ENCODE measurements around the gene ARHGAP28. TPM values are rescaled to one million over a fixed set of nuclear protein-coding genes. Genes with fewer than 3 reads are reported as not detected.

Gene ARHGAP28
- total RNA-seq, 1 donor from 2014 or later, result 117 TPM

DNA sequence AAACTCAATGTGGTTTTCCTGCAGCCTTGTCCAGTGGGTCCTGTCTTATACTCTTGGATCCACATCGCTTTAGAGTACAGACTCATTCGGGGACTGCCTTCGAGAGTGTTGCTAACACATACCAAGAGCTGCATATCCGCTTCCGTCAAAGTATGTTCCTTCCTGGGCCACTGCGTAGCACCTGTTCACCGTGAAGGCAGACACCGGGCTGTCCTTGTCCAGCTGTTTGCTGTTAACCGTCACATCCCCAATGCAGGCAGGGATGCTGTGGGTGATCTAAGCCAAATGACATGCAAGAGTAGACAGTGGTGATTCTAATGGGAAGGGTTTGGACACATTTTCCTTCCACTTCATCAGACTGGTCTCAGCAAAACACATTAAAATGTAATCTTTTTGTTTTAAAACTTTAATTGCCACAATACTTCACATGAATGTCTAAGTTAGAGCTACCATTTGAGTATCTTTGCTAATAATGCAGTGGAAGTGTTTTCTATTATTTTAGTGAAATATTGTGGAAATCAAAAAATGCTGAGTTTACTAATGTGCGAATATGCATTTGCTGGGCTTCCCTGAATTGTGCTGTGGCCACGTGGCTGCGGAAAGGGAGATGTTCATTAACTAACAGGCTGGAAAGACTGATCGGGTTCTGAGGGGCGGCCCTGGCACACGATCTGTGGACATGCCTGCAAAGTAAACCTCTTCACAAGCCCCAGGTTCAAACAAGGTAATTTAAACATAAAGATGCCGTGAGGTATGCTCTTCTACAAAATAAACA, 219.0 kb downstream of the ARHGAP28 start:
- Mint-ChIP-seq H3K27ac (peak overlapping the region; percentile 42), H3K36me3 (ENCODE audit: insufficient read depth) (peaks cover 62% of the 10 kb centered on the region), H3K4me3 (ENCODE audit: low read depth) (no peak overlapping the region), H3K27me3 (no peaks in the 10 kb centered on the region), H3K4me1 (ENCODE audit: low read depth) (peaks cover 20% of the 10 kb centered on the region), H3K9me3 (ENCODE audit: low read depth) (no peaks in the 10 kb centered on the region)
- DNase-seq (ENCODE audit: low spot score, unreplicated experiment), result no peak
- TF ChIP-seq, protein P1, sequence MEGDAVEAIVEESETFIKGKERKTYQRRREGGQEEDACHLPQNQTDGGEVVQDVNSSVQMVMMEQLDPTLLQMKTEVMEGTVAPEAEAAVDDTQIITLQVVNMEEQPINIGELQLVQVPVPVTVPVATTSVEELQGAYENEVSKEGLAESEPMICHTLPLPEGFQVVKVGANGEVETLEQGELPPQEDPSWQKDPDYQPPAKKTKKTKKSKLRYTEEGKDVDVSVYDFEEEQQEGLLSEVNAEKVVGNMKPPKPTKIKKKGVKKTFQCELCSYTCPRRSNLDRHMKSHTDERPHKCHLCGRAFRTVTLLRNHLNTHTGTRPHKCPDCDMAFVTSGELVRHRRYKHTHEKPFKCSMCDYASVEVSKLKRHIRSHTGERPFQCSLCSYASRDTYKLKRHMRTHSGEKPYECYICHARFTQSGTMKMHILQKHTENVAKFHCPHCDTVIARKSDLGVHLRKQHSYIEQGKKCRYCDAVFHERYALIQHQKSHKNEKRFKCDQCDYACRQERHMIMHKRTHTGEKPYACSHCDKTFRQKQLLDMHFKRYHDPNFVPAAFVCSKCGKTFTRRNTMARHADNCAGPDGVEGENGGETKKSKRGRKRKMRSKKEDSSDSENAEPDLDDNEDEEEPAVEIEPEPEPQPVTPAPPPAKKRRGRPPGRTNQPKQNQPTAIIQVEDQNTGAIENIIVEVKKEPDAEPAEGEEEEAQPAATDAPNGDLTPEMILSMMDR (IDR thresholded peaks at IDR 0.05; ENCODE audit: unreplicated experiment), result no peak

DNA sequence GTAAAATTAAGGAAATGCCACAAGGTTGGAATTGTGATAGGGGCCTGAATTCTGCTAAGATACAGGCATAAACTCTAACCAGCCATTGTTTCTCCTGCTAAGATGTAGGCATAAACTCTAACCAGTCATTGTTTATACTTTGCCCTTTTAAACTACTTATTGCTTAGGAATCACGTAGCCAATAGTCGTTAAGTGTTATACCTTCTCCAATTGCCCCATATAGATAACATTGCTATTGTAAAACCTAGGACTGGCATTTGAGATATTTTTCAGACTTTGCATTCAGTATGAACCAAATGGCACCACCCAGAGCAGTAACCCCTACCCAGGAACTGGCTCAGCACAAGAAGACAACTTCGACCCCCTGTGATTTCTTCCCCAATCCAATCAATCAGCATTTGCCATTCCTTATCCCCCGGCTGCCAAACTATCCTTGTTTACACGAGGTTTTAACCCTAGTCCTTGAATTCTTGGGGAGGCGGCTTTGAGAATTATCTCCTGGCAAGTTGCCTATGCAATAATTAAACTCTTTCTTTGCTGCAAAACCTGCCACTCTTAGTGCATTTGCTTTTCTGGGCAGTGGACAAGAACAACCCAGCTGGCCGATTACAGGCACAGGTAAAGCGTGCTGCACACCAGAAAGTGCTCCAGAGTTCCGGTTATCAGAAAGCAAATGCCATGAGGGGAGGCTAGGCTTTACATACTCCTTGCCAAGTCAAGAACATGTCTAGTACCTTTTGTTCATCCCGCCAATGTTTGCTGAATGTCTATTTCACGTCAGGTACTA, 220.5 kb downstream of the ARHGAP28 start:
- H3K27ac Mint-ChIP-seq, result peak overlapping the region; percentile 75
- no peak for DNase-seq (ENCODE audit: low spot score, unreplicated experiment)
- H3K4me1 Mint-ChIP-seq (ENCODE audit: low read depth), result peaks cover 20% of the 10 kb centered on the region
- no peaks in the 10 kb centered on the region for H3K27me3 Mint-ChIP-seq
- H3K9me3 Mint-ChIP-seq (ENCODE audit: low read depth), result no peaks in the 10 kb centered on the region
- no peak overlapping the region for H3K4me3 Mint-ChIP-seq (ENCODE audit: low read depth)
- peaks cover 70% of the 10 kb centered on the region for H3K36me3 Mint-ChIP-seq (ENCODE audit: insufficient read depth)
- TF ChIP-seq, protein P1 (IDR thresholded peaks at IDR 0.05; ENCODE audit: unreplicated experiment), result no peak

DNA sequence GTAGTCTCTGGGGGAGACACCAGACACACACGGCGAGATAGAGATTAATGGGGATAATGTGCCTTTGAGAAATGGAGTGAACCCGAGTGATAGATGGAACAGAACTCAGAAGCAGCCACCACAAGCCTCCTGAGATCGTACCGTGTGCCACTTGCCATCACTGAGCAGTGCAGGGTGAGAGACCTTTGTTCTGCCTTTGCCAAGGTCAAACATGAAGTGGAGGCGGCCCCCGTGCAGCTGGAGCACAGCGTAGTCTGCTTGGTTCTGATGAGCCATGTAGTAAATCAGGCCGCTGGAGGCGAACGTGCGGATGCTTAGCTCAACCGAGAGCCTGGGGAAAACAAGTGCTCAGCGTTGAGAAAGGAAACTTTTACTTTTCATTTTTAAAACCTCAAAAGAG, 221.1 kb downstream of the ARHGAP28 start:
- H3K4me3 Mint-ChIP-seq (ENCODE audit: low read depth), result no peak overlapping the region
- H3K9me3 Mint-ChIP-seq (ENCODE audit: low read depth), result no peaks in the 10 kb centered on the region

DNA sequence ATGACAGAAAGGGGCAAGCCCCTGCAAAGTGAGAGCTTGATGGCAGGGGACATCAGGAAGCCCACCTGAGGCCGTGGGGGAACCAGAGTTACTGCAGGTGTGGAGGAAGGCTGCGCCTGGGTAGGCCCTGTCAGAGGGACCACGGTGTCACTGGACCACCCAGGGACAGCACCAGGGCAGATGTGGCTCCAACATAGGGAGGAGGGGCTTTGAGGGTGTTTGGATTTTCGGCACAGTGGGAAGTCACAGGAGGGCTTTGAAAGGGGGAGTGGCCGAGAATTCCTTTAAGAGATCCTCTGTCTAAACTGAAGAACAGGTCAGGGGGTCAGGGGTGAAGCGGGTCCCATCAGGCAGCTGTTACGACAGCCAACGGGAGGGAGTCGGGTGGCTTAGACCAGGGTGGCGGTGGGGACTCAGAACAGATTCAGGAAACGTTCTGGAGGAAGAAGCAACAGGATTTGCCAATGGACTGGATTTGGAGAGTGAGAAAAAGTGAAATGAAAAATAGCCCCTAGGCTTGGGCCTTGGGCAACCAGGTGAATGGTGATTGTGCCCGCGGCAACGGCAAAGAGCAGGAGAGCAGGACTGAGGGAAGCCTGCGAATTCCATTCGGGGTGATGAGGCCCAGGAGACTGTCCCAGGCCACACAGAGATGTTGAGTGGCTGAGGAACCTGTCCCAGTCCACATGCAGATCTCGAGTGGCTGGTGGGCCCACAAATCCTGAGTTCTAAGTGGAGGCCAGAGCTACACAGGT, 222.0 kb downstream of the ARHGAP28 start:
- H3K36me3 Mint-ChIP-seq (ENCODE audit: insufficient read depth), result peaks cover 63% of the 10 kb centered on the region
- no peaks in the 10 kb centered on the region for H3K9me3 Mint-ChIP-seq (ENCODE audit: low read depth)
- TF ChIP-seq, protein P1 (IDR thresholded peaks at IDR 0.05; ENCODE audit: unreplicated experiment), result no peak
- H3K4me1 Mint-ChIP-seq (ENCODE audit: low read depth), result peaks cover 20% of the 10 kb centered on the region
- H3K4me3 Mint-ChIP-seq (ENCODE audit: low read depth), result no peak overlapping the region
- H3K27ac Mint-ChIP-seq, result peak overlapping the region; percentile 94
- DNase-seq (ENCODE audit: low spot score, unreplicated experiment), result no peak
- H3K27me3 Mint-ChIP-seq, result no peaks in the 10 kb centered on the region

More for the DNA sequence above, 221.1 kb downstream of the ARHGAP28 start:
- Mint-ChIP-seq H3K4me1 (ENCODE audit: low read depth) (peaks cover 20% of the 10 kb centered on the region), H3K27me3 (no peaks in the 10 kb centered on the region), H3K27ac (peak overlapping the region; percentile 75), H3K36me3 (ENCODE audit: insufficient read depth) (peaks cover 65% of the 10 kb centered on the region)
- TF ChIP-seq, protein P1 (IDR thresholded peaks at IDR 0.05; ENCODE audit: unreplicated experiment), result no peak
- DNase-seq (ENCODE audit: low spot score, unreplicated experiment), result no peak

DNA sequence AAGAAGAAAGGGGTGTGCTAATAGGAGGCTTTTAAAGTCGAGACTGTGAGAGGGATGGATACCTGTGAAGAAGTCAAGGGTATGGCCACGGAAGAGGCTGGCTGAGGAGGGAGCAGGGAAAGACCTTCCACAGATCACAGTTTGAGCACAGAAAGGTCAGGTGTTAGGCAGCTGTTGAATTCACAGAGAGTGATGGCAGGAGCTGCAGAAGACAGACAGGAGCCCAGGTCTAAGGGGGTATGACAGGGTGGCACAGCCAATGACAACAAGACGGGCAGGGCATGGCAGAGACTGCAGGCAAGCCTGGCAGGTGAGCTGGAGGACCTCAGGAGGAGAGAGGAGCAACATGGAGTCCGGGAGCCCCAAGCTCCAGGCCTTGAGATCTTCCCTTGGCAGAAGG, 225.0 kb downstream of the ARHGAP28 start:
- H3K4me3 Mint-ChIP-seq (ENCODE audit: low read depth), result no peak overlapping the region
- H3K36me3 Mint-ChIP-seq (ENCODE audit: insufficient read depth), result peaks cover 55% of the 10 kb centered on the region
- H3K4me1 Mint-ChIP-seq (ENCODE audit: low read depth), result peaks cover 20% of the 10 kb centered on the region
- no peak for DNase-seq (ENCODE audit: low spot score, unreplicated experiment)
- peak overlapping the region; percentile 82 for H3K27ac Mint-ChIP-seq
- no peaks in the 10 kb centered on the region for H3K9me3 Mint-ChIP-seq (ENCODE audit: low read depth)
- TF ChIP-seq, protein P1 (IDR thresholded peaks at IDR 0.05; ENCODE audit: unreplicated experiment), result no peak
- no peaks in the 10 kb centered on the region for H3K27me3 Mint-ChIP-seq

All from progenitor cell of endocrine pancreas (in vitro differentiated cells).